Activated CD8-positive, alpha-beta memory T cell treated with anti-CD3 and anti-CD28 coated beads for 48 hours (primary cell): ENCODE results near the gene JAG2.

Experiments used
- DNase-seq, 3 experiments: peaks; one replicate each; pipeline ENCODE4 v3.0.0-alpha.2; 2020; ENCODE audit warnings: low read depth in 2 of 3, low spot score in 2 of 3

Gene JAG2

GRCh38 chr14:105165761-105166485 is 2.7 kb downstream of the JAG2 start:
- DNase-seq: no peak

GRCh38 chr14:105165134-105165704 is 3.4 kb downstream of the JAG2 start:
- DNase-seq: no peak

- DNase-seq: no peak
Observed at GRCh38 chr14:105163040-105163742, 5.4 kb downstream of the JAG2 start.

GRCh38 chr14:105162669-105162979 is 6.0 kb downstream of the JAG2 start:
- DNase-seq: no peak

- no peak for DNase-seq
Observed at GRCh38 chr14:105161964-105162668, 6.5 kb downstream of the JAG2 start.

GRCh38 chr14:105161309-105161708 is 7.3 kb downstream of the JAG2 start:
- no peak for DNase-seq

GRCh38 chr14:105160776-105161175 is 7.8 kb downstream of the JAG2 start:
- no peak for DNase-seq

GRCh38 chr14:105159344-105159743 is 9.2 kb downstream of the JAG2 start:
- no peak for DNase-seq

- no peak for DNase-seq
Observed at GRCh38 chr14:105158794-105159193, 9.8 kb downstream of the JAG2 start.

- no peak for DNase-seq
Observed at GRCh38 chr14:105157872-105158271, 10.7 kb downstream of the JAG2 start.

- no peak for DNase-seq
Observed at GRCh38 chr14:105156414-105157375, 11.9 kb downstream of the JAG2 start.

- no peak for DNase-seq
Observed at GRCh38 chr14:105155681-105156413, 12.7 kb downstream of the JAG2 start.

GRCh38 chr14:105155071-105155651 is 13.4 kb downstream of the JAG2 start:
- no peak for DNase-seq

- DNase-seq: no peak
Observed at GRCh38 chr14:105154476-105154871, 14.1 kb downstream of the JAG2 start.

- no peak for DNase-seq
Observed at GRCh38 chr14:105153739-105154475, 14.7 kb downstream of the JAG2 start.

- no peak for DNase-seq
Observed at GRCh38 chr14:105153331-105153731, 15.2 kb downstream of the JAG2 start.

- DNase-seq: no peak
Observed at GRCh38 chr14:105152794-105153241, 15.8 kb downstream of the JAG2 start.

- no peak for DNase-seq
Observed at GRCh38 chr14:105151838-105152793, 16.5 kb downstream of the JAG2 start.
